AG04449 (cell line): ENCODE measurements around the gene ANTXR2.
"Not testable (repeated sequence)": the region's sequence is repeated elsewhere in the genome, so short reads cannot be mapped to it uniquely, and the experiment has no call there.

Experiments
- CTCF ChIA-PET: fragments of 350-600 bp; formaldehyde crosslinking; extraction: SDS; loops from one replicate; lab custom pipeline; 2021; ENCODE audit warnings: antibody characterized with exemption; lab: Yijun Ruan, JAX
- POLR2A ChIA-PET: fragments of 400-600, 350-600 bp; formaldehyde crosslinking; extraction: SDS; loops from one replicate; lab custom pipeline; 2020; ENCODE audit warnings: antibody characterized with exemption, inconsistent platforms; lab: Yijun Ruan, JAX
- DNase-seq: peaks from one replicate; pipeline ENCODE4 v3.0.0-alpha.2; 2010; ENCODE audit warnings: low read depth, low spot score
- H3K4me3 ChIP-seq: 2 replicates; pipeline ENCODE4 v1.5.1; 2011; ENCODE audit warnings: low read depth, mild to moderate bottlenecking, control low read depth, low read length
- TF ChIP-seq, protein P1 (sequence below): IDR thresholded peaks from one replicate; pipeline ENCODE4 v1.5.1; 2011; ENCODE audit warnings: mild to moderate bottlenecking, moderate library complexity, low read length, control low read depth, inconsistent platforms; ENCODE audit not compliant: insufficient read depth; ENCODE audit errors: missing control alignments

ANTXR2 gene

GRCh38 chr4:79897174-79897573 lies 175.9 kb downstream of the ANTXR2 start:
- ChIA-PET POLR2A (no interaction called here), CTCF (no interaction called here)
- TF ChIP-seq, protein P1, sequence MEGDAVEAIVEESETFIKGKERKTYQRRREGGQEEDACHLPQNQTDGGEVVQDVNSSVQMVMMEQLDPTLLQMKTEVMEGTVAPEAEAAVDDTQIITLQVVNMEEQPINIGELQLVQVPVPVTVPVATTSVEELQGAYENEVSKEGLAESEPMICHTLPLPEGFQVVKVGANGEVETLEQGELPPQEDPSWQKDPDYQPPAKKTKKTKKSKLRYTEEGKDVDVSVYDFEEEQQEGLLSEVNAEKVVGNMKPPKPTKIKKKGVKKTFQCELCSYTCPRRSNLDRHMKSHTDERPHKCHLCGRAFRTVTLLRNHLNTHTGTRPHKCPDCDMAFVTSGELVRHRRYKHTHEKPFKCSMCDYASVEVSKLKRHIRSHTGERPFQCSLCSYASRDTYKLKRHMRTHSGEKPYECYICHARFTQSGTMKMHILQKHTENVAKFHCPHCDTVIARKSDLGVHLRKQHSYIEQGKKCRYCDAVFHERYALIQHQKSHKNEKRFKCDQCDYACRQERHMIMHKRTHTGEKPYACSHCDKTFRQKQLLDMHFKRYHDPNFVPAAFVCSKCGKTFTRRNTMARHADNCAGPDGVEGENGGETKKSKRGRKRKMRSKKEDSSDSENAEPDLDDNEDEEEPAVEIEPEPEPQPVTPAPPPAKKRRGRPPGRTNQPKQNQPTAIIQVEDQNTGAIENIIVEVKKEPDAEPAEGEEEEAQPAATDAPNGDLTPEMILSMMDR: no peak
- no peak overlapping the region for H3K4me3 ChIP-seq
- DNase-seq: no peak

DNA sequence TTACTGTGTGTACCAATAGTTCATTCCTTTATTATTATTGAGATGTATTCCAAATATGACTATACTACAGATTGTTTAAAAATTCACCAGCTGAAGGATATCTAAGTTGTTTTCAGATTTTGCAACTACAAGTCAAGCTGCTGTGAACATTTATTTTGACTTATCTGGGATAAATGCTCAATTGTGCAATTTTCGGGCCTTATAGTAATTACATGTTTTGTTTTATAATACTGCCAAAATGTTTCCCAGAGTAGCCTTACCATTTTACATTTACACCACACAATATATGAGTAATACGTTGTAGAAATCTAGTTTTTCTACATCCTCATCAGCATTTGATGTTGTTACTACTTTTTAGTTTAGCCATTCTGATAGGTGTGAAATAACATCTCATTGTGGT lies 179.6 kb downstream of the ANTXR2 start:
- CTCF ChIA-PET: no interaction called here
- H3K4me3 ChIP-seq: no peak overlapping the region
- DNase-seq: no peak
- POLR2A ChIA-PET: no interaction called here
- TF ChIP-seq, protein P1: no peak

DNA sequence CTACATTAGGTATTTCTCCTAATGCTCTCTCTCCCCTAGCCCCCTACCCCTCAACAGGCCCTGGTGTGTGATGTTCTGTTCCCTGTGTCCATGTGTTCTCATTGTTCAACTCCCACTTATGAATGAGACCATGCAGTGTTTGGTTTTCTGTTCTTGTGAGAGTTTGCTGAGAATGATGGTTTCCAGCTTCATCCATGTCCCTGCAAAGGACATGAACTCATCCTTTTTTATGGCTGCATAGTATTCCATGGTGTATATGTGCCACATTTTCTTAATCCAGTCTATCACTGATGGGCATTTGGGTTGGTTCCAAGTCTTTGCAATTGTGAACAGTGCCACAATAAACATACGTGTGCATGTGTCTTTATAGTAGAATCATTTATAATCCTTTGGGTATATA lies 184.0 kb downstream of the ANTXR2 start:
- POLR2A ChIA-PET, CTCF ChIA-PET, DNase-seq, H3K4me3 ChIP-seq: not testable (repeated sequence)

- ChIA-PET POLR2A (no interaction called here), CTCF (no interaction called here)
- DNase-seq: no peak
- TF ChIP-seq, protein P1: no peak
- no peak overlapping the region for H3K4me3 ChIP-seq
These were observed 186.5 kb downstream of the ANTXR2 start for GRCh38 chr4:79886557-79886956.

- DNase-seq: no peak
- TF ChIP-seq, protein P1: no peak
- H3K4me3 ChIP-seq: no peak overlapping the region
- CTCF ChIA-PET: no interaction called here
- POLR2A ChIA-PET: no interaction called here
These were observed 187.0 kb downstream of the ANTXR2 start for GRCh38 chr4:79886021-79886420.

- TF ChIP-seq, protein P1: no peak
- no peak overlapping the region for H3K4me3 ChIP-seq
- CTCF ChIA-PET: no interaction called here
- DNase-seq: no peak
- POLR2A ChIA-PET: no interaction called here
These were observed 189.7 kb downstream of the ANTXR2 start for GRCh38 chr4:79883290-79883689.

GRCh38 chr4:79882806-79883205 lies 190.2 kb downstream of the ANTXR2 start:
- ChIA-PET CTCF (no interaction called here), POLR2A (no interaction called here)
- no peak overlapping the region for H3K4me3 ChIP-seq
- TF ChIP-seq, protein P1: no peak
- DNase-seq: no peak
